Neural cell (in vitro differentiated cells): ENCODE measurements around the gene FTCD. TPM values are rescaled to one million over a fixed set of nuclear protein-coding genes. Genes with fewer than 3 reads are reported as not detected.
A peak's percentile ranks its signal among the peaks of the same experiment; 100 is the strongest.

Experiments used
- H2AFZ ChIP-seq: fragments of 200-600, 300-800 bp; sonication (generic), shearing (Covaris generic); 2 replicates; pipeline ENCODE4 v1.6.0; 2014; ENCODE audit warnings: low read depth, mild to moderate bottlenecking, antibody characterized with exemption, low read length, moderate library complexity
- H3F3A ChIP-seq: fragments of 200-600 bp; shearing (Covaris generic); 2 replicates; pipeline ENCODE4 v1.6.1; 2016; ENCODE audit warnings: mild to moderate bottlenecking, moderate library complexity, mixed read lengths, antibody characterized with exemption, low read length; ENCODE audit not compliant: insufficient read depth, poor library complexity, severe bottlenecking
- H3K27ac ChIP-seq: fragments of 200-600, 300-800 bp; sonication (generic), shearing (Covaris generic); 2 replicates; pipeline ENCODE4 v1.5.1; 2014; ENCODE audit warnings: mild to moderate bottlenecking, low read length, moderate library complexity
- H3K27me3 ChIP-seq: fragments of 300-800, 200-600 bp; sonication (generic), shearing (Covaris generic); 2 replicates; pipeline ENCODE4 v1.6.0; 2014; ENCODE audit warnings: mild to moderate bottlenecking, low read depth, low read length, moderate library complexity; ENCODE audit not compliant: insufficient read depth
- H3K36me3 ChIP-seq: fragments of 300-800, 200-600 bp; sonication (generic), shearing (Covaris generic); 2 replicates; pipeline ENCODE4 v1.5.1; 2014; ENCODE audit warnings: mild to moderate bottlenecking, antibody characterized with exemption, low read length, moderate library complexity; ENCODE audit not compliant: insufficient read depth
- H3K4me2 ChIP-seq: fragments of 300-800, 200-600 bp; sonication (generic), shearing (Covaris generic); 2 replicates; pipeline ENCODE4 v1.6.0; 2014; ENCODE audit warnings: mild to moderate bottlenecking, low read length
- H3K4me3 ChIP-seq: fragments of 300-800, 200-600 bp; sonication (generic), shearing (Covaris generic); 2 replicates; pipeline ENCODE4 v1.5.1; 2014; ENCODE audit warnings: mild to moderate bottlenecking, low read length, moderate library complexity
- H3K79me2 ChIP-seq: fragments of 200-600 bp; shearing (Covaris generic); replicated peaks from 2 replicates; pipeline ENCODE4 v1.6.0; 2014; ENCODE audit warnings: mild to moderate bottlenecking, low read length, moderate library complexity; ENCODE audit not compliant: insufficient read depth
- H3K9ac ChIP-seq: fragments of 300-800, 200-600 bp; sonication (generic), shearing (Covaris generic); 2 replicates; pipeline ENCODE4 v1.6.1; 2016; ENCODE audit warnings: mild to moderate bottlenecking, low read length, mixed read lengths
- H3K9me2 ChIP-seq: fragments of 200-600 bp; shearing (Covaris generic); 2 replicates; pipeline ENCODE4 v1.6.1; 2016; ENCODE audit warnings: mild to moderate bottlenecking, low read length, mixed read lengths; ENCODE audit not compliant: insufficient read depth
- H3K9me3 ChIP-seq: fragments of 200-600, 300-800 bp; sonication (generic), shearing (Covaris generic); 2 replicates; pipeline ENCODE4 v1.6.1; 2016; ENCODE audit warnings: mild to moderate bottlenecking, mixed run types, low read length, moderate library complexity, mixed read lengths
- H4K20me1 ChIP-seq: fragments of 200-600 bp; shearing (Covaris generic); 2 replicates; pipeline ENCODE4 v1.6.1; 2016; ENCODE audit warnings: mild to moderate bottlenecking, mixed run types; ENCODE audit not compliant: insufficient read depth
- CTCF ChIP-seq: fragments of 450-650 bp; IDR thresholded peaks from 2 replicates; pipeline ENCODE4 v1.5.1; 2014; ENCODE audit warnings: antibody characterized with exemption, mild to moderate bottlenecking, moderate library complexity; ENCODE audit not compliant: poor library complexity, severe bottlenecking
- EP300 ChIP-seq: fragments of 450-650 bp; conservative IDR thresholded peaks from 2 replicates; pipeline ENCODE4 v1.6.1; 2014; ENCODE audit warnings: antibody characterized with exemption, mild to moderate bottlenecking, moderate library complexity; ENCODE audit not compliant: poor library complexity, severe bottlenecking
- EZH2 ChIP-seq: fragments of 200-600, 300-800 bp; shearing (Covaris generic), sonication (generic); IDR thresholded peaks from 2 replicates; pipeline ENCODE4 v1.6.1; 2014; ENCODE audit warnings: antibody characterized with exemption, low read length, borderline replicate concordance, mild to moderate bottlenecking; ENCODE audit not compliant: insufficient read depth, poor library complexity, severe bottlenecking
- MXI1 ChIP-seq: fragments of 450-650 bp; conservative IDR thresholded peaks from 2 replicates; pipeline ENCODE4 v1.6.1; 2014; ENCODE audit warnings: antibody characterized with exemption, mild to moderate bottlenecking; ENCODE audit not compliant: poor library complexity, severe bottlenecking
- POLR2AphosphoS5 ChIP-seq: IDR thresholded peaks from 2 replicates; pipeline ENCODE4 v1.6.1; 2012
- RAD21 ChIP-seq: fragments of 450-650 bp; conservative IDR thresholded peaks from 2 replicates; pipeline ENCODE4 v1.6.1; 2014; ENCODE audit warnings: antibody characterized with exemption, mild to moderate bottlenecking, moderate library complexity
- REST ChIP-seq: IDR thresholded peaks from 2 replicates; pipeline ENCODE4 v1.6.1; 2012; ENCODE audit warnings: borderline replicate concordance
- SMC3 ChIP-seq: fragments of 450-650 bp; conservative IDR thresholded peaks from 2 replicates; pipeline ENCODE4 v1.6.1; 2014; ENCODE audit warnings: antibody characterized with exemption, mild to moderate bottlenecking, moderate library complexity; ENCODE audit not compliant: poor library complexity
- TAF1 ChIP-seq: IDR thresholded peaks from 2 replicates; pipeline ENCODE4 v1.6.1; 2012; ENCODE audit warnings: low read depth
- polyA plus RNA-seq: library from polyadenylated mRNA; depleted of rRNA; stranded (reverse); fragments of >200 nt; gene quantifications from 2 replicates; pipeline ENCODE4 v1.2.3, GENCODE V29; 2014

Gene FTCD
- polyA plus RNA-seq, 1 donor from 2014 or later = 2.0 TPM

DNA sequence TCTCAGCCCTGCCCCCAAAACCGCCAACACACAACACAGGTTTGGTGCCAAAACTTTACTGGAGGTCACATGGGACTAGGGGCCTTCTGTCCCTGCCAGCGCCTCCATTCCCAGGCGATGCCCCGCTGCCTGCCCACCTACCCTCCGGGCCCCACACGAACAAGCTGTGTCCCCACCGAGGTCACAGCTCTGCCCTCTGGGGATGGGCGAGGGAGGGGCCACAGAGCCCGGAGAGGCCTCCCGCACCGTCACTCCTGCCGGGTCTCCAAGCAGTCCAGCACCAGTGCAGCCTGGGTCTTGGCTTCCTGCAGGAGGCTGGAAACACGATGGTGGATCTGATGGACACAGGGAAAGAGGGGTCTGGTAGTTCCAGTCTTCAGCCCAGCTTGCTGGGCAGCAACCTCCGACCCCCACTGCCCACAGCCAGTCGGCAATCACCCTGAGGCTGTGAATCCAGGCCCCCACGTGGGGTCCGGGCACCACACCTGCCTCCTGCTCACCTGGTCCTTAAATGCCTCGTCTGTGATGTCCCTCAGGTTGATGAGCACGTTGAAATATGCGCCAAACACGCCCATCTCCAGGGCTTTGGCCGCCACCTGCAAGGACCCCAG lies 18.5 kb downstream of the FTCD start:
- Histone ChIP-seq H3K36me3 (no peaks in the 10 kb centered on the region), H3K9me3 (no peaks in the 10 kb centered on the region), H3K4me3 (no peak overlapping the region), H3K9ac (no peak overlapping the region), H3K27ac (no peak overlapping the region), H3K4me2 (no peak overlapping the region), H3K27me3 (peaks cover 15% of the 10 kb centered on the region), H3F3A (no peaks in the 10 kb centered on the region), H2AFZ (no peak overlapping the region), H3K79me2 (no peaks in the 10 kb centered on the region), H3K9me2 (no peaks in the 10 kb centered on the region), H4K20me1 (no peaks in the 10 kb centered on the region)
- TF ChIP-seq RAD21 (no peak), SMC3 (no peak), MXI1 (no peak), POLR2AphosphoS5 (no peak), TAF1 (no peak), CTCF (no peak), EZH2 (no peak), EP300 (no peak), REST (no peak)

- TF ChIP-seq SMC3 = no peak
- no peak for TF ChIP-seq POLR2AphosphoS5
- TF ChIP-seq CTCF = no peak
- no peak for TF ChIP-seq RAD21
- TF ChIP-seq EZH2 = no peak
- TF ChIP-seq REST = peak; percentile 56
- TF ChIP-seq TAF1 = no peak
- H3K9ac ChIP-seq = no peak overlapping the region
Observed at GRCh38 chr21:46135782-46136395, 19.5 kb downstream of the FTCD start.

More at GRCh38 chr21:46135782-46136395, 19.5 kb downstream of the FTCD start:
- H3K9me3 ChIP-seq = no peaks in the 10 kb centered on the region
- no peaks in the 10 kb centered on the region for H3F3A ChIP-seq
- H3K36me3 ChIP-seq = no peaks in the 10 kb centered on the region
- H3K4me3 ChIP-seq = no peak overlapping the region
- no peak overlapping the region for H3K4me2 ChIP-seq
- H3K27ac ChIP-seq = peak overlapping the region; percentile 21
- H4K20me1 ChIP-seq = no peaks in the 10 kb centered on the region
- H3K27me3 ChIP-seq = peaks cover 6% of the 10 kb centered on the region
- H3K9me2 ChIP-seq = no peaks in the 10 kb centered on the region
- no peak overlapping the region for H2AFZ ChIP-seq
- H3K79me2 ChIP-seq = no peaks in the 10 kb centered on the region
